Measurements from ENCODE around the gene PPTC7. TPM values are rescaled to one million over a fixed set of nuclear protein-coding genes. Genes with fewer than 3 reads are reported as not detected.

The PPTC7 gene, protein sequence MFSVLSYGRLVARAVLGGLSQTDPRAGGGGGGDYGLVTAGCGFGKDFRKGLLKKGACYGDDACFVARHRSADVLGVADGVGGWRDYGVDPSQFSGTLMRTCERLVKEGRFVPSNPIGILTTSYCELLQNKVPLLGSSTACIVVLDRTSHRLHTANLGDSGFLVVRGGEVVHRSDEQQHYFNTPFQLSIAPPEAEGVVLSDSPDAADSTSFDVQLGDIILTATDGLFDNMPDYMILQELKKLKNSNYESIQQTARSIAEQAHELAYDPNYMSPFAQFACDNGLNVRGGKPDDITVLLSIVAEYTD
- total RNA-seq (2016; rRNA removed; fragmentation: Illumina TruSeq; extraction: Trizol) (4.8 and 8.5 TPM in 2 replicates), polyA plus RNA-seq (2011; rRNA removed) (10.6 and 12.3 TPM in 2 replicates), polyA minus RNA-seq (2011; rRNA and poly(A)+ RNA removed; ENCODE audit: low replicate concordance) (44.4 and 46.8 TPM in 2 replicates), Bru-seq, nascent RNA (percentile 81 among the genes with signal in this experiment), BruChase-seq, experiment 1, labeled RNA remaining after a 6-hour chase (percentile 88 among the genes with signal in this experiment), BruChase-seq, experiment 2, labeled RNA remaining after a 2-hour chase (percentile 88 among the genes with signal in this experiment)
- total RNA-seq (2016; cell fraction: cytosol; rRNA removed; fragmentation: Illumina TruSeq; extraction: Trizol; ENCODE audit: low read depth), result 1.6 and 1.9 TPM in 2 replicates
- total RNA-seq (2016; cell fraction: insoluble cytoplasmic fraction; rRNA removed; fragmentation: Illumina TruSeq; extraction: Trizol), result 4.2 and 8.0 TPM in 2 replicates
- total RNA-seq (2016; cell fraction: membrane; rRNA removed; fragmentation: Illumina TruSeq; extraction: Trizol), result 6.4 and 7.5 TPM in 2 replicates
- 12.1 and 12.8 TPM in 2 replicates for total RNA-seq (2016; cell fraction: nucleus; rRNA removed; fragmentation: Illumina TruSeq; extraction: Trizol)
- 5.4 and 8.1 TPM in 2 replicates for polyA plus RNA-seq (2011; cell fraction: cytosol; rRNA removed)
- 6.7 and 6.8 TPM in 2 replicates for polyA plus RNA-seq (2011; cell fraction: nucleus; rRNA removed)
- 10.9 and 11.6 TPM in 2 replicates for polyA plus RNA-seq (2012)
- polyA plus RNA-seq (2016; cell fraction: cytosol; fragmentation: Illumina TruSeq; extraction: Trizol; ENCODE audit: low read depth), result 0.76 and 0.94 TPM in 2 replicates
- polyA plus RNA-seq (2016; cell fraction: insoluble cytoplasmic fraction; fragmentation: Illumina TruSeq; extraction: Trizol; ENCODE audit: low read depth), result 18.5 and 19.8 TPM in 2 replicates
- 5.2 and 6.2 TPM in 2 replicates for polyA plus RNA-seq (2016; cell fraction: membrane; fragmentation: Illumina TruSeq; extraction: Trizol; ENCODE audit: low read depth)
- polyA plus RNA-seq (2016; cell fraction: nucleus; fragmentation: Illumina TruSeq; extraction: Trizol; ENCODE audit: insufficient read depth, low read depth), result 20.2 and 21.2 TPM in 2 replicates
- polyA minus RNA-seq (2011; cell fraction: cytosol; rRNA and poly(A)+ RNA removed), result 10.9 and 11.6 TPM in 2 replicates
- polyA minus RNA-seq (2011; cell fraction: nucleus; rRNA and poly(A)+ RNA removed), result 23.0 and 23.1 TPM in 2 replicates
- long read RNA-seq, experiment 1, partial matches to known transcripts, result 0 of 3 reads
- long read RNA-seq, experiment 1, other reads (novel, unspliced or antisense), result 3 of 3 reads
- long read RNA-seq, experiment 2, full-length matches to known transcripts, result 1 of 24 reads
- long read RNA-seq, experiment 2, partial matches to known transcripts, result 0 of 24 reads
- long read RNA-seq, experiment 2, other reads (novel, unspliced or antisense), result 23 of 24 reads

DNA sequence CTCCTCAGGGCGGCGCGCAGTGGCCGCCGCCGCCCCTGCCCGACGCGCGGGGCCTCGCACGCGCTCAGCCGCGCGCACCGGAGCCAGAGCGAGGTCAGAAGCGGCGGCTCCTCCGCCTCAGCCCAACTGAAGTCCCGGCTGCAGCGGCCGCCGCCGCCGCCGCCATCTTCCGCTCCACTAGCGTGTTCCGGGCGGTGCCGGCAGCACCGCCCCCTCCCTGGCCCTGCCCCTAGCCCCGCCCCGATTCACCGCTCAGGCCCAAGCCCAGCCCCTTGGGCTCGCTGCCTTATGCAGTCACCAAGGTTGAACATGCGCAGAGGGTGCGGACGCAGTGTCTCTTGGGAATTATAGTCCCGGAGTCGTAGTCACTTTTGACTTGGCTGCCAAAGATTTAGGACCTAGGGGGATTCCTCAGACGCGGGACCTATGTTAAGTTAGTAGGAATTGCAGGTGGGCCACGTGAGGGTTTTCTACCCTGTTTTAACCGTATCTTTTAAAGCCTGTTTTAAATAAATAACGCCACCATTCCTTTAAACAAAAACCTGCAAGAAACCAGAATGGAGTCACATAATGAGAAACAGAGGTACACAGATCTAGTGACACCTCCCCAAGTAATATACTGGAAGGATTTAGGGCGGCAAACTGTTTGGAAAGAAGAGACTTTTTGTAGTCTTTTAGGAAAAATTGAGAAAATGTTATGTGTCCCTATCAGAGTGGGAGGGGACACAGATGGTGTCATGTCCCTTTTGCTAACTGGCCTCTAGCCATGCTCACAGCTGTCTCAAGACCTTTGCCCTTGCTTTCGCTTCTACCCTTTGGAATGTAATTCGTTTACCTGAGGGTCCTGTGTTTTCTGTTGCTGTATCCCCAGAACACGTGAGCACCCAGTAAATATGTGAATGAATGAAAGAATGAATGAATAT is at the start of gene PPTC7:
PPTC7 (minus strand) TSS at position 182 of the 923 bp plus-strand sequence. CDS start 287 bp downstream, outside the sequence.
- Histone ChIP-seq H3K4me3 (replicated peaks in 1 of 3; ENCODE audit: insufficient read depth in 1 of 3, low read depth in 2 of 3, low read length in 3 of 3) (peak within 1 kb of the TSS; percentile 72 to 98 (median 95)), H3K36me3 (replicated peaks in 1 of 2; ENCODE audit: control insufficient read depth in 1 of 2, insufficient read depth in 2 of 2, low read length in 2 of 2) (no peaks in the 10 kb centered on the region; a peak in 1 of 5 replicates), H2AFZ (ENCODE audit: low read length) (peak within 1 kb of the TSS; percentile 45), H3K4me1 (ENCODE audit: insufficient read depth, low read length) (peaks cover 59% of the 10 kb centered on the region), H3K27me3 (ENCODE audit: control insufficient read depth in 1 of 2, insufficient read depth in 2 of 2, low read length in 2 of 2) (no peaks in the 10 kb centered on the region; a peak in 1 of 5 replicates), H3K9ac (ENCODE audit: insufficient read depth, low read depth, low read length) (peak within 1 kb of the TSS; percentile 90), H3K4me2 (ENCODE audit: low read depth, low read length) (peak within 1 kb of the TSS; percentile 92), H3K9me3 (ENCODE audit: low read length) (no peaks in the 10 kb centered on the region), H3K79me2 (ENCODE audit: insufficient read depth, low read length) (peaks cover 45% of the 10 kb centered on the region), H4K20me1 (ENCODE audit: insufficient read depth, low read length) (peaks cover 25% of the 10 kb centered on the region), H3K27ac (ENCODE audit: extremely low read length, insufficient read depth, low read length) (peak within 1 kb of the TSS; percentile 73)
- peak; percentile 96 for ATAC-seq
- CTCF ChIA-PET (ENCODE audit: low intra/inter-chr PET ratio, low total read pairs), result no interaction called here
- intact Hi-C loops (cut with micrococcal nuclease; ENCODE audit: unreplicated experiment) (no loop called here), in situ Hi-C loops (cut with HindIII; ENCODE audit: extremely low pct_ligation_motif_present, low pct_unique_long_range_greater_than_20kb) (loop anchor here (25.0 kb wide), 1 partner anchor 471 kb away; the partner anchor contains the start of gene IFT81)
- WGBS (ENCODE audit: low lambda C conversion rate), result under 1% methylated on average over 30 of the region's 52 CpGs
- POLR2A ChIA-PET, result interaction anchor here (1.6 kb wide), 1 partner anchor 115 kb away, joined by 4 read pairs; the partner anchor contains the start of genes FAM216A and GPN3
- DNase-seq (ENCODE audit: low spot score), result peak; percentile 92
- no TSS peak for BruUV-seq (replicated peaks)
- FAIRE-seq, result peak; percentile 59
- TF ChIP-seq, protein P1, sequence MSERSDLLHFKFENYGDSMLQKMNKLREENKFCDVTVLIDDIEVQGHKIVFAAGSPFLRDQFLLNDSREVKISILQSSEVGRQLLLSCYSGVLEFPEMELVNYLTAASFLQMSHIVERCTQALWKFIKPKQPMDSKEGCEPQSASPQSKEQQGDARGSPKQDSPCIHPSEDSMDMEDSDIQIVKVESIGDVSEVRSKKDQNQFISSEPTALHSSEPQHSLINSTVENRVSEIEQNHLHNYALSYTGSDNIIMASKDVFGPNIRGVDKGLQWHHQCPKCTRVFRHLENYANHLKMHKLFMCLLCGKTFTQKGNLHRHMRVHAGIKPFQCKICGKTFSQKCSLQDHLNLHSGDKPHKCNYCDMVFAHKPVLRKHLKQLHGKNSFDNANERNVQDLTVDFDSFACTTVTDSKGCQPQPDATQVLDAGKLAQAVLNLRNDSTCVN (CRISPR knock-in tag; IDR thresholded peaks at IDR 0.05; ENCODE audit: borderline replicate concordance), result no peak
- TF ChIP-seq REPIN1 (CRISPR knock-in tag; IDR thresholded peaks at IDR 0.05; ENCODE audit: borderline replicate concordance, low read depth) (0 out of 2 replicates have a peak, but pooled peaks have one; percentile 3), MTA3 (CRISPR knock-in tag; IDR thresholded peaks at IDR 0.05) (no peak), ZNF660 (CRISPR knock-in tag; IDR thresholded peaks at IDR 0.05; ENCODE audit: borderline replicate concordance, low read depth) (no peak), THAP11 (CRISPR knock-in tag; IDR thresholded peaks at IDR 0.05) (peak; percentile 95), HNF4G (IDR thresholded peaks at IDR 0.05; ENCODE audit: borderline replicate concordance, low read depth, low read length) (peak; percentile 81), HNF4G (CRISPR knock-in tag; IDR thresholded peaks at IDR 0.05; ENCODE audit: borderline replicate concordance, low read depth) (no peak), NPAS2 (CRISPR knock-in tag; IDR thresholded peaks at IDR 0.05; ENCODE audit: borderline replicate concordance) (no peak), RORA (CRISPR knock-in tag; IDR thresholded peaks at IDR 0.05) (no peak)
- TF ChIP-seq, protein P2, sequence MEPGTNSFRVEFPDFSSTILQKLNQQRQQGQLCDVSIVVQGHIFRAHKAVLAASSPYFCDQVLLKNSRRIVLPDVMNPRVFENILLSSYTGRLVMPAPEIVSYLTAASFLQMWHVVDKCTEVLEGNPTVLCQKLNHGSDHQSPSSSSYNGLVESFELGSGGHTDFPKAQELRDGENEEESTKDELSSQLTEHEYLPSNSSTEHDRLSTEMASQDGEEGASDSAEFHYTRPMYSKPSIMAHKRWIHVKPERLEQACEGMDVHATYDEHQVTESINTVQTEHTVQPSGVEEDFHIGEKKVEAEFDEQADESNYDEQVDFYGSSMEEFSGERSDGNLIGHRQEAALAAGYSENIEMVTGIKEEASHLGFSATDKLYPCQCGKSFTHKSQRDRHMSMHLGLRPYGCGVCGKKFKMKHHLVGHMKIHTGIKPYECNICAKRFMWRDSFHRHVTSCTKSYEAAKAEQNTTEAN (CRISPR knock-in tag; conservative IDR thresholded peaks at IDR 0.05), result no peak
- TF ChIP-seq, protein P3, sequence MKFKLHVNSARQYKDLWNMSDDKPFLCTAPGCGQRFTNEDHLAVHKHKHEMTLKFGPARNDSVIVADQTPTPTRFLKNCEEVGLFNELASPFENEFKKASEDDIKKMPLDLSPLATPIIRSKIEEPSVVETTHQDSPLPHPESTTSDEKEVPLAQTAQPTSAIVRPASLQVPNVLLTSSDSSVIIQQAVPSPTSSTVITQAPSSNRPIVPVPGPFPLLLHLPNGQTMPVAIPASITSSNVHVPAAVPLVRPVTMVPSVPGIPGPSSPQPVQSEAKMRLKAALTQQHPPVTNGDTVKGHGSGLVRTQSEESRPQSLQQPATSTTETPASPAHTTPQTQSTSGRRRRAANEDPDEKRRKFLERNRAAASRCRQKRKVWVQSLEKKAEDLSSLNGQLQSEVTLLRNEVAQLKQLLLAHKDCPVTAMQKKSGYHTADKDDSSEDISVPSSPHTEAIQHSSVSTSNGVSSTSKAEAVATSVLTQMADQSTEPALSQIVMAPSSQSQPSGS (CRISPR knock-in tag; IDR thresholded peaks at IDR 0.05), result peak; percentile 13; the same call in 1 of the 2 replicates
